ENCODE results near the gene L1CAM. TPM values are rescaled to one million over a fixed set of nuclear protein-coding genes. Genes with fewer than 3 reads are reported as not detected.

Gene L1CAM
- total and polyA plus RNA-seq, 11 donors = 0.99 to 11.0 (median 2.4) TPM

DNA sequence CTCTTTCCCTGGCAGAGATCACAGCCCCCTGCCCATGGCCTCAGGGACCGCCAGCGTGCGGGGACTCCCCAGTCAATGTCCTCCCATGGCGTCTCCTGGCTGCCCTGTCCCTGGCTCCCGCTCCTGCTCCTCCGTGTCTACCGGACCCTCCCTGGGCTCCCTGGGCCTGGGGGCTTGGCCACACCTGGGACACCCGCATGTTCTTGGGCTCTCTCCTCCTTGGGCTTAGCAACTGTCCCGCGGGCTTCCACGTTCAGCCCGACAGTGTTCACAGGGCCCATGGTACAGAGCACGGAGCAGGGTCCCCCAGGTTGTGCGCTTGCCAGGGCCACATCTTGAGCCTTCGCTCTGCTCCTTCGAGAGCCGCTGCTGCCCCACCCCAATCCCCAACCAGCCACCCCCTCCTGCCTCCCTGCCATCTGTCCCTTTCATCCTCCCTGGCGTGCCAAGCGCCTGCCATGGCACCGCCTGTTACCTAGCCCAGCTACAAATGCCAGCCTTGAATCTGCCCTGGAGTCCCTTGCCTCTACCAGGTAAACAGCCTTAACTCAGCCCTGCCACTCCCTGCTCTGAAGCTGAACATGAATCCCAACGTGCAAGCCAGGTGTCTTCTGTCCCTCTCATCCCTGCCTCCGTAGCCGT, 22.4 kb upstream of the L1CAM start:
- H3K27me3 ChIP-seq = peaks cover 0 to 44% (median 0%) of the 10 kb centered on the region in 9 donors
- TF ChIP-seq POLR2A (IDR thresholded peaks at IDR 0.05) = no peak
- TF ChIP-seq, protein P1, sequence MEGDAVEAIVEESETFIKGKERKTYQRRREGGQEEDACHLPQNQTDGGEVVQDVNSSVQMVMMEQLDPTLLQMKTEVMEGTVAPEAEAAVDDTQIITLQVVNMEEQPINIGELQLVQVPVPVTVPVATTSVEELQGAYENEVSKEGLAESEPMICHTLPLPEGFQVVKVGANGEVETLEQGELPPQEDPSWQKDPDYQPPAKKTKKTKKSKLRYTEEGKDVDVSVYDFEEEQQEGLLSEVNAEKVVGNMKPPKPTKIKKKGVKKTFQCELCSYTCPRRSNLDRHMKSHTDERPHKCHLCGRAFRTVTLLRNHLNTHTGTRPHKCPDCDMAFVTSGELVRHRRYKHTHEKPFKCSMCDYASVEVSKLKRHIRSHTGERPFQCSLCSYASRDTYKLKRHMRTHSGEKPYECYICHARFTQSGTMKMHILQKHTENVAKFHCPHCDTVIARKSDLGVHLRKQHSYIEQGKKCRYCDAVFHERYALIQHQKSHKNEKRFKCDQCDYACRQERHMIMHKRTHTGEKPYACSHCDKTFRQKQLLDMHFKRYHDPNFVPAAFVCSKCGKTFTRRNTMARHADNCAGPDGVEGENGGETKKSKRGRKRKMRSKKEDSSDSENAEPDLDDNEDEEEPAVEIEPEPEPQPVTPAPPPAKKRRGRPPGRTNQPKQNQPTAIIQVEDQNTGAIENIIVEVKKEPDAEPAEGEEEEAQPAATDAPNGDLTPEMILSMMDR (IDR thresholded peaks at IDR 0.05) = no peak
- peaks cover 0 to 11% (median 0%) of the 10 kb centered on the region in 12 donors for H3K4me1 ChIP-seq
- WGBS, 4 donors = 87 to 92% (median 89%) methylated on average over 21 to 23 of the region's 23 CpGs
- H3K4me3 ChIP-seq = no peak overlapping the region
- H3K27ac ChIP-seq = no peak overlapping the region
- no peaks in the 10 kb centered on the region for H3K9me3 ChIP-seq
- intact Hi-C loops (cut with DNase I) = loop anchor here in 2 of 10 donors (10.0 kb wide), 1 partner anchor 74 kb away; the partner anchor contains the start of gene PDZD4 (in 2 of the 2)
- H3K36me3 ChIP-seq = peaks cover 0 to 27% (median 0%) of the 10 kb centered on the region in 9 donors
- ATAC-seq = no peak
- peak in 1 of 5 donors; percentile 11 for DNase-seq

- intact Hi-C loops (cut with DNase I) = loop anchor here in 2 of 10 donors (10.0 kb wide), 1 partner anchor 73 kb away; the partner anchor contains the start of gene PDZD4 (in 2 of the 2)
- H3K4me3 ChIP-seq = no peak overlapping the region
- TF ChIP-seq, protein P1 (IDR thresholded peaks at IDR 0.05) = no peak
- no peak for TF ChIP-seq POLR2A (IDR thresholded peaks at IDR 0.05)
- DNase-seq (no peak), ATAC-seq (no peak)
- H3K4me1 ChIP-seq = peaks cover 0 to 12% (median 0%) of the 10 kb centered on the region in 12 donors
- no peak overlapping the region for H3K27ac ChIP-seq
- peaks cover 0 to 22% (median 0%) of the 10 kb centered on the region in 9 donors for H3K36me3 ChIP-seq
- H3K27me3 ChIP-seq = peaks cover 0 to 38% (median 0%) of the 10 kb centered on the region in 9 donors
- 77 to 84% (median 79%) methylated on average over 11 to 12 of the region's 12 CpGs for WGBS, 4 donors
- H3K9me3 ChIP-seq = no peaks in the 10 kb centered on the region
Observed at GRCh38 chrX:153907456-153907855, 21.5 kb upstream of the L1CAM start.

GRCh38 chrX:153906126-153906917, 20.3 kb upstream of the L1CAM start:
- WGBS, 4 donors = 74 to 85% (median 80%) methylated on average over 20 to 27 of the region's 27 CpGs
- Histone ChIP-seq H3K4me1 (peaks cover 0 to 21% (median 1%) of the 10 kb centered on the region in 12 donors), H3K9me3 (no peaks in the 10 kb centered on the region), H3K27me3 (peaks cover 0 to 30% (median 0%) of the 10 kb centered on the region in 9 donors), H3K27ac (no peak overlapping the region), H3K4me3 (peak overlapping the region in 1 of 12 donors; percentile 46), H3K36me3 (peaks cover 0 to 11% (median 0%) of the 10 kb centered on the region in 9 donors)
- no peak for TF ChIP-seq POLR2A (IDR thresholded peaks at IDR 0.05)
- TF ChIP-seq, protein P1 (IDR thresholded peaks at IDR 0.05) = no peak
- no peak for ATAC-seq
- DNase-seq = peak in 1 of 5 donors; percentile 33
- intact Hi-C loops (cut with DNase I) = loop anchor here in 2 of 10 donors (10.0 kb wide), 1 partner anchor 72 kb away; the partner anchor contains the start of gene PDZD4 (in 2 of the 2)
